ENCODE data around the gene SEL1L.

- TF ChIP-seq POLR2AphosphoS5 (IDR thresholded peaks at IDR 0.05; ENCODE audit: insufficient read depth, low read depth, low read length) (no peak), EZH2 (IDR thresholded peaks at IDR 0.05; ENCODE audit: borderline replicate concordance, low read depth, low read length, severe bottlenecking) (no peak), CTCF (IDR thresholded peaks at IDR 0.05; ENCODE audit: extremely low read depth in 1 of 2, insufficient read depth in 1 of 2, low read depth in 1 of 2, low read length in 2 of 2) (no peak)
Measured at GRCh38 chr14:81478446-81478845, 55.2 kb downstream of the SEL1L start.

All from endothelial cell of umbilical vein (primary cell).